ENCODE data around the gene ABAT.

The ABAT gene

DNA sequence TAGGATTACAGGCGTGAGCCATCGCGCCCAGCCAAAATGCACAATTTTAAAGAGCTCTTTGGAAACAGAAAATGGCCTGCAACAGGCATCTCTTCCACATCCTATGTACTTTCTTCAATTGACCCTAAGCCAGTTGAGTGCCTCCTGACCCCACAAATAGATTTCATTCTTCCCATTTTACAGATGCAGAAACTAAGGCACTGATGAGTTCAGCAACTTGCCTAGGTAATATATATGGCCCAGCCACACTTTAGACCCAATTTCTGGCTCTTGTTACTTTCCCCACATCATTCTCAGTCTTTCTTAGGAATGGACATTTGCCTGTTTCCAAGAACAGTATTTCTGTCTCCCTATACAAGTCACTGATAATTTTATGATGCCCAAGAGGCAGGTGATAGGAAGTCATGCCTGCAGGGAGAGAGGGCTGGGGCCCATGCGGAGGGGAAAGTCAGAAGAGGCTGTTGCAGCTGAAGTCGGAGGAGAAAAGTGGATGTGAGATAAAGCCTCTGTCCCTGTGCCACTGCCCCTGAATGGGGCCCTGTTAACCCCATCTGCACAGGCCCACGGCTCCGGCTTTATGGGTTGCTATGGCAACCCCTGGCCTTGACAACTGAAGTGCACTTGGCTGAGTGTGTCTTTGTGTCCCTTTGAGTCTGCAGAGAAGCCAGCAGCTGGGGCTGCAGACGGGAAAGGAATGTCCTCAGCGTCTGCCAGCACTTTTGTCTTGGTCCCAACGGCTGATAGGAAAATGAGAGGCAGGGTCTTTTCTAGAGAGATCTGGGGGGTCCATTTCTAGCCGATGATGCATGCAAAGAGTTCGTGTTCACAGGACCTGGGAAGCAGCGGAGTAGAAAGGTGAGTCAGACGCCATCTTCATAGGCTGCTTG lies 45.9 kb downstream of the ABAT start:
- TF ChIP-seq, protein P1, sequence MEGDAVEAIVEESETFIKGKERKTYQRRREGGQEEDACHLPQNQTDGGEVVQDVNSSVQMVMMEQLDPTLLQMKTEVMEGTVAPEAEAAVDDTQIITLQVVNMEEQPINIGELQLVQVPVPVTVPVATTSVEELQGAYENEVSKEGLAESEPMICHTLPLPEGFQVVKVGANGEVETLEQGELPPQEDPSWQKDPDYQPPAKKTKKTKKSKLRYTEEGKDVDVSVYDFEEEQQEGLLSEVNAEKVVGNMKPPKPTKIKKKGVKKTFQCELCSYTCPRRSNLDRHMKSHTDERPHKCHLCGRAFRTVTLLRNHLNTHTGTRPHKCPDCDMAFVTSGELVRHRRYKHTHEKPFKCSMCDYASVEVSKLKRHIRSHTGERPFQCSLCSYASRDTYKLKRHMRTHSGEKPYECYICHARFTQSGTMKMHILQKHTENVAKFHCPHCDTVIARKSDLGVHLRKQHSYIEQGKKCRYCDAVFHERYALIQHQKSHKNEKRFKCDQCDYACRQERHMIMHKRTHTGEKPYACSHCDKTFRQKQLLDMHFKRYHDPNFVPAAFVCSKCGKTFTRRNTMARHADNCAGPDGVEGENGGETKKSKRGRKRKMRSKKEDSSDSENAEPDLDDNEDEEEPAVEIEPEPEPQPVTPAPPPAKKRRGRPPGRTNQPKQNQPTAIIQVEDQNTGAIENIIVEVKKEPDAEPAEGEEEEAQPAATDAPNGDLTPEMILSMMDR (IDR thresholded peaks at IDR 0.05; ENCODE audit: extremely low read depth, insufficient read depth, missing control alignments): no peak
- in situ Hi-C loops (cut with MboI; ENCODE audit: low pct_unique_long_range_greater_than_20kb, low sequenced_read_pairs, unreplicated experiment): no loop called here
- no peak for DNase-seq (ENCODE audit: low spot score)

DNA sequence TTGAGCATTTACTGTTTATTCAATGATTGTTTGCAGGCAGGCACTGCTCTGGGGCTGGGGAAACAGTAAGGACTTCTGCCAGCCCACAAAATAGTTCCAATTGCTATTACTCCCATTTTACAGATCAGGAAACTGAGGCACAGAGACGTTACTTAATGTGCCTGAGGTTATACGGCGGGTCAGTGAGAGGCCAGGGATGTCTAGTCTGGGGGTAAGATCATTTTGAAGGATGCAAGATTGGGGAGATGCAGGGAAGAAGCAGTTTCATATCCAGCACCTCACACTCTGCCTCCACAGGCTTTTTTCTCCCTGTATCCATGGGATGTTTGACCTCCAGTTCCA lies 46.5 kb downstream of the ABAT start:
- DNase-seq (ENCODE audit: low spot score): no peak
- TF ChIP-seq, protein P1 (IDR thresholded peaks at IDR 0.05; ENCODE audit: extremely low read depth, insufficient read depth, missing control alignments): no peak
- in situ Hi-C loops (cut with MboI; ENCODE audit: low pct_unique_long_range_greater_than_20kb, low sequenced_read_pairs, unreplicated experiment): no loop called here

DNA sequence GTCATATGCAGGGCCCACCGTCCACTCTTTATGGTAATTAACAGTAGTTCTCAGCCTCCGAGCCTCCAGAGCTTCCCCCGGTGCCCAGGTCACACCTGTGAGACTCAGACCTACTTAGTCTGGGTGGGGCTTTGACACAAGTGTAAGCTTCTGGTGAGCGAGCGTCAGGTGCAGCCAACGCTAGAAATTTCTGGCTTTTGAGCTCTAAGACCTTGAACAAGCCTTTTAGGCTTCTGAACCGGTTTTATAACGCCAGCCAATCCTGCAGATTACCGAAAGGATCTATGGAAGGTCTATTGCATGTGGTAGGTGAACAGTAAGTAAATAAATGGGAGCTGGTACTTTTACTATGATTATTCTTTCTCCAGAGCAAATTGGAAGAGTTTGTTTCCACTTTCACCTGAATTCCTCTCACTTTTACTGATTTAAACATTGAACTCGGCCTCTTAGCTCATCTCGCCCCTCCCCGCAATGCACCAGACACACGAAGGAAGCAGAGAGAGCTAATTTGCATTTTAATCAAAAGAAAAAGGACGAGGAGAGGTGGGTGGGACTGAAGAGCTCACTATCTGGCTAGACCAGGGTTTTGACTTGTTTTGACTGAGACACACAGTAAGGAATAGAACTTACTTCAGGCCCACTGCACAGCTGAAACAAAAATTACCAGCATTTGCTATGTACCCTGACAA lies 47.1 kb downstream of the ABAT start:
- in situ Hi-C loops (cut with MboI; ENCODE audit: low pct_unique_long_range_greater_than_20kb, low sequenced_read_pairs, unreplicated experiment): no loop called here
- TF ChIP-seq, protein P1 (IDR thresholded peaks at IDR 0.05; ENCODE audit: extremely low read depth, insufficient read depth, missing control alignments): no peak
- no peak for DNase-seq (ENCODE audit: low spot score)

DNA sequence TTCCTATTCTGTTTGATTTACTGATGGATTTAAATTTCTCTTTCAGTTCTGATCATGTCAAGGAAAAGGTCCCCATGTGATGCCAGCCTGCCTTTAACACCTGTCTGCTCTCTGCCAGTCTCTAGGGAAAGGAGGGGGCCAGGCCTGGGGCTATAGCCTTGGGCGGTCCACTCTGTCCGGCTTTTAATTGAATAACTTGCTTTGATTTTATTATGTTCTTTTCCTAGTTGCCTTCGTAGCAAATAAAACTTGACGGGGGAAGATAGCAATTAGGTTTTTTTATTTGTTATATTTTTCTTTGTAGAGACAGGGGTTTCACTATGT lies 47.6 kb downstream of the ABAT start:
- in situ Hi-C loops (cut with MboI; ENCODE audit: low pct_unique_long_range_greater_than_20kb, low sequenced_read_pairs, unreplicated experiment): no loop called here
- DNase-seq (ENCODE audit: low spot score): no peak
- TF ChIP-seq, protein P1 (IDR thresholded peaks at IDR 0.05; ENCODE audit: extremely low read depth, insufficient read depth, missing control alignments): no peak

DNA sequence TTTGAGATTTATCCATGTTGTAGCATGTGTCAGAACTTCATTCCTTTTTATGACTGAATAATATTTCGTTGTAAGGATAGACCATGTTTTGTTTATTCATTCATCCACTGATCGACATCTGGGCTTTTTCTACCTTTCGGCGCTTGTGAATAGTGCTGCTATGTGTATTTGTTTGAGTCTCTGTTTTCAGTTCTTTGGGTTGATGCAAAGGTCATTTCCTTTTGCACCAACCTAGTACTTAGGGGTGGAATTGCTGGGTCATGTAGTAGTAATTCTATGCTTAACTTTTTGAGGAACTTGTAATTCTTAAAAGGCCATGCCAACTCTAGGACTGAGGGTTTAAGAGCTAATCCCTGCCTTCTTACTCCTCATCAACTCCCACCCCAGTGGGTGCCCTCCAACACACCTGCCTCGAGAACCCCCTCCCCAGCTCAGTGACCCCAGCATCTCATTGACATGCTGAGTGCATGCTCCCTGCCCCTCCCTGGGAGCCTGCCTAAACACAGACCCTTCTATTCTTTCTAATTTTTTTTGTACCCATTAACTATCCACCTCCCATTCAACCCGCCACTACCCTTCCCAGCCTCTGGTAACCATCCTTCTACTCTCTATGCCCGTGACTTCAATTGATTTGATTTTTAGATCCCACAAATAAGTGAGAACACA lies 51.2 kb downstream of the ABAT start:
- TF ChIP-seq, protein P1 (IDR thresholded peaks at IDR 0.05; ENCODE audit: extremely low read depth, insufficient read depth, missing control alignments): no peak
- in situ Hi-C loops (cut with MboI; ENCODE audit: low pct_unique_long_range_greater_than_20kb, low sequenced_read_pairs, unreplicated experiment): no loop called here
- DNase-seq (ENCODE audit: low spot score): no peak

DNA sequence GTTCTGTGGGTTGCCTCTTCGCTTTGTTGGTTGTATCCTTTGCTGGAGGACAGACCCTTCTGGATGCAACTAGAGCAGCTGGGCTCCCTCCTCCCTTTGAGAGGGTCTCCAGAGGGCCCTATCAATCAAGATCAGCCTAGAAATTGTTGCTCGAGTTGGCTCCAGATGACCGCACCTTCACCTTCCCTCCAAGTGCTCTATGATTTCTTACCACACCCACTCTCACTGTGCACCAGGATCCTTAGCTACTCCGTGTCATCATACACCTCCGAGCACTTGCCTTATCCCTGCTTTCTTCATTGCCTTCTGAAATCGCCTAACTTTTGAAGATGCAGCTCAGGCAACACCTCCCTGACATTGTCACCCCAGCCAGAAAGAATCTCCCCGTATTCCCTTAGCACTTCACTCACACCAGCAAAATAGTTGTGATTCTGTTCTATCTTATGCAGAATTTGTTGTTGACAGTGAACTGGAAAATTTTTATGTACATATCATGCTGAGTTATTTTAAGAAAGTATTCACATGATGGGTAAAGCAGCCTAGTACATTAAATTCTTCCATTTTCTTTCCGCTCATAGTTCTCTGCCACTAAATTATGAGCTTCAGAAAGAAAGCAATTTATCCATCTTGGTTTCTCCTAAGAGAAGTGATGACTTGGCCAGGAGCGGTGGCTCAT lies 52.9 kb downstream of the ABAT start:
- in situ Hi-C loops (cut with MboI; ENCODE audit: low pct_unique_long_range_greater_than_20kb, low sequenced_read_pairs, unreplicated experiment): no loop called here
- TF ChIP-seq, protein P1 (IDR thresholded peaks at IDR 0.05; ENCODE audit: extremely low read depth, insufficient read depth, missing control alignments): no peak
- no peak for DNase-seq (ENCODE audit: low spot score)
